GM18519 (cell line): ENCODE results near the gene PTPN14.
"Not testable (repeated sequence)": the region's sequence is repeated elsewhere in the genome, so short reads cannot be mapped to it uniquely, and the experiment has no call there.

ENCODE experiments used
- ATAC-seq: cut with Tn5 transposase; IDR thresholded peaks from one replicate; pipeline ENCODE4 v1.9.1; 2021; ENCODE audit warnings: mild to moderate bottlenecking, moderate library complexity; ENCODE audit not compliant: unreplicated experiment, low FRiP score

Gene PTPN14

DNA sequence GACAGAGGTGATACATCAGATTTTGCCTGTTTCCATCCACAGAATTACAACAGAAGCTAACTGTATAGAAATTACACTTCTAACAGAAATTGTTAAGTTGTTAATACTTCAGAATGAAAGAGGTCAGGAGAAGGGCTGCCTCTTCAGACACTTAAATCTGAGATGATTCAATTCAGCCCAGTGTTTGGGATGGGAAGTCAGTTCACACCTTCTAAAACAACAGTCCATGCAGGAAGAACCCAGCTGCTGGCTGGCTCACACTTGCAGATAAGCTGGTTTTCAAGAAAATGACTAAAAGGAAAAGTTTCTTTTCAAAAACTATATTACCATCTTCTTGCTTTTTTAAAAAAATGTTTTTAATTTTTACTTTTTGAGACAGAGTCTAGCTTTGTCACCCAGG lies 138.1 kb downstream of the PTPN14 start:
- no peak for ATAC-seq

DNA sequence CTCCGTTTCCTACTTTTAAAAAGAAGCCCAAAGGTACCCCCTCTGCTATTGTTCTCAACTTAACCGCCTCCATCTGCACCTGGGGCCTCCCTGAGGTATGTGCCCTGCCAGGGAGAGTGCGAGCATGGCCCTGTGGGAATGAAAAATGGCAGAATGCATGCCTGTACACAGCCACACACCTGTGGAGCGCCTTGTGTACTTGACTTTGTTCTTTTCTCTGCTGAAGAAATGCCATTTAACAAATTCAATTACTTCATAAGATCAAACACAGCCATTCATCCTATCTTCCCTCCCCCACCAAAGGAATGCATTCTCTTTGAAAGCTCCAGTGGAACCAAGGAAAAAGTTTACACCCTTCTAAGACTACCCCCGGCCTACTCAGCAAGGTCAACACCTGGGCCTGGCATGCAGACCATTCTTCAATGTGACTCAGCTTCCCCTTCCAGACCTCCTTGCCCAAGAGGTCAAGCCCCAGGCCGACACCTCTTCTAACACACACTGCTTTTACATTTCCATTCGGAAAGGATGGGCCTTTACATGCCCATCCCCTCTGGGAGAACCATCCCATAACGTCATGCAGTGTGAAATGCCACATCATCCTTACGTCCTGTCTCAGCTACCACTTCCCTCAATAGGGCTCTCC lies 146.7 kb downstream of the PTPN14 start:
- ATAC-seq: no peak

DNA sequence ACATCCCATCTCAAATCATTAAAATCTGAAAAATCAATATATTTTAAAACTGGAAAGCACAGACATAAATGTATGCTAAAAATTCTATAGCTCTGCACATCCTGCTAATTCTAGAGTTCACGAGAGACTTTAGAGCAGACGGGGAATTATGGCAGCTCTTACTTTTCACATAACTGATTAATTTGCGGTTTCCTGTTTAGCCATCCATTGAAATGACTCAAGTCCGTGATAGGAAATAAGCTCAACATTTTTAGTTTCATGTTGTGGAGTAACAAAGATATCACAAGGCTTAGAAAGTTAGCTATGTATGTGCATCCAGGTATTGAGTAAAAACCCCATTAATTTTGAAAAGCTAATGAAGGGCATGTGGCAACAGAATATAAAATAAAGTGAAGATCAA lies 147.2 kb downstream of the PTPN14 start:
- ATAC-seq: no peak

DNA sequence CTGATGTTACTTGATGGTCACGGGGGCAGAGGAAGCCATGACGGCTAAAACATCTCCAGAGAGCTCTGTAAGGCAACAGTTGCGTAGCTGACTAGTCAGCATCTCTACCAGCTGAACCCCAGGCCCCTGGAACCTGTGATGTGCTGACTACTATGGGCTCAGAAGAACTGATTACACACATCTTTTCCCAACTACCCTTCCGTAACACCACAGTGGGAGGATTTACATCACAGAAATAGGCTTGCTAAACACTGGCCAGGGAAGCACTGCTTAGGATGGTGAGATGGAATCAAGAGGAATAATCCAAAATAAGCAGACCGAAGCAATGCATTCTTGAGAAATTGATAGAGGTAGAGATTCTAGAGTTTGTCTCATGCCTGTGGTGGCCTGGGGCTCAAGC lies 148.0 kb downstream of the PTPN14 start:
- no peak for ATAC-seq

DNA sequence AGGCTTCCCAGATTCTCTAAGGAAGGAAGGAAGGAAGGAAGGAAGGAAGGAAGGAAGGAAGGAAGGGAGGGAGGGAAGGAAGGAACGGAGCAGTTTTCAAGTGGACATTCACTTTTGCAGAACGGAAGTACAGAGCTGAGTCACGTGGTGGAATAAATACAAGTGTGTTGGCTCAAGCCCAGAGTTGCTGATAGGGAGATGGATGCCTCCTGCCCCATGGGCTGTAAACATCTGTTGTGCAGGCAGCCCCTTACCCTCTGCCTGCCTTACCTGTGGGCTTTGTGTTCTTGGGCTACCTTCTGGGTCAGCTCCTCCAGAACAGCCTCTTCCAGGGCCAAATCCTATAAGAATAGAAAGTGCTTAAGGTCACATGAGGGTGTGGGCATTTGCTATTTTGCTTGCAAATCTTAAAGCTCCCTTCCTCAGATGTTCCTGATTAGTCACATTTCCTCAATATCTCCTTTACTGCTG lies 148.8 kb downstream of the PTPN14 start:
- ATAC-seq: no peak

DNA sequence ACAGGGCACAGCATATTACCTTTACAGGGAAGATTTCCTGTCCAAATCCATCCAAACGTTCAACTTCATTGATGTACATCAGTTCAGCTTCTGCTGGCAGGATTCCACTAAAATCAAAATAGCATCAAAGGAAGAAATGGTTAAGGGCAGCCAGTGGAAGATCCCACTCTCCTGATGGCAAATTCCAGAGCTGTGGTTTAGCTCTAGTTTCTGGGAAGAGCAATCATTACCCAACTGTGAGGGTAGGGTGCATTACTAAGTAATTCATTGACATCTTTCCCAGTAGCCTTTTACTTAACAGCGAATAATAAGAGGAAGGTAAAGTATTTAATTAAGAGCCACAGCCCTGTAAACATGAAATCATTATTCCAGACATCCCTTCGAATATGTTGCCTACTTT lies 149.7 kb downstream of the PTPN14 start:
- ATAC-seq: no peak

DNA sequence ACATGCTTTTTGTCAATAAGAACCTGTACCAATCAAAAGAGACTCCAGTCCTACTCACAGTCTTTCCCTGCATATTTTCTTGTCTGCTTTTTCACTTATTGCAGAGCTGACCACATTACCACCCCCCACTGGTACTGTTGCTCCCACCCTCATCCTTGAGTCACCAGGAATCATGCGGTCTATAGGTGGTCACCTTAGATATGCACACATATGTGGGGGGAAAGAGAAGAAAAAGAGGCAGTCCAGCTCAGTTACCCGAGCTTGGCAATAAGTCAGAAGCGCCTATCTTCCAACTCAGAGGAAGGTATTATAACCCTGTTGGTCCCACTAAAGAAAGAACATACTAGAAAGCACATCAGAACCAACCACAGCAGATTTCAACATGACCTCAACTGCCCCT lies 151.3 kb downstream of the PTPN14 start:
- ATAC-seq: no peak

DNA sequence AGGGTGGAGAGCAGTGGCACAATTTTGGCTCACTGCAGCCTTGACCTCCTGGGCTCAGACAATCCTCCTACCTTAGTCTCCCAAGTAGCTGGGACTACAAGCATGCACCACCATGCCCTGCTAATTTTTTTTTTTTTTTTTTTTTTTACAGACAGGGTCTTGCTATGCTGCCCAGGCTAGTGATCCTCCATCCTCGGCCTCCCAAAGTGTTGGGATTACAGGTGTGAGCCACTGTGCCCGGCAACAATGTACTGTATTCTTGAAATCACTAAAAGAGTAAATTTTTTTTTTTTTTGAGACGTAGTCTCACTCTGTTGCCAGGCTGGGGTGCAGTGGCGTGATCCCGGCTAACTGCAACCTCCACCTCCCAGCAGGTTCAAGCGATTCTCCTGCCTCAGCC lies 152.9 kb downstream of the PTPN14 start:
- ATAC-seq: no peak

DNA sequence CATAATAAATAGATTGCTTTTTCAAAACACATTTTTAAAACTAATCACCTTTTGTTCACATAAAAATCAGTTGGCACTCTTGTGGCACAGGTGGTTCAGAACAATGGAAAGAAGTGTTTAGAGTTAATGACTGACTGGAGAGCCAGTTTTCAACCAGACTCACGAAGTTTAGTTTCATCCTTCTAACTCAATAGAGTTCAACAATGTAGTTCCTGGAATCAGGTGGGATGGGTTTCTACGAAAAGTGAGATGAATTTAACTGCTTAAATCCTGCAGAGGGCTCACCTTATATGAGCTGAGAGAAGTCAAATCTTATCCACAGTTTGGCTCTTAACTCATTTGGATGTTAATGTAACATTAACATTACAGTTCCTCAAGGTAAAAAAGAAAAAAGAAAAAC lies 153.9 kb downstream of the PTPN14 start:
- no peak for ATAC-seq

DNA sequence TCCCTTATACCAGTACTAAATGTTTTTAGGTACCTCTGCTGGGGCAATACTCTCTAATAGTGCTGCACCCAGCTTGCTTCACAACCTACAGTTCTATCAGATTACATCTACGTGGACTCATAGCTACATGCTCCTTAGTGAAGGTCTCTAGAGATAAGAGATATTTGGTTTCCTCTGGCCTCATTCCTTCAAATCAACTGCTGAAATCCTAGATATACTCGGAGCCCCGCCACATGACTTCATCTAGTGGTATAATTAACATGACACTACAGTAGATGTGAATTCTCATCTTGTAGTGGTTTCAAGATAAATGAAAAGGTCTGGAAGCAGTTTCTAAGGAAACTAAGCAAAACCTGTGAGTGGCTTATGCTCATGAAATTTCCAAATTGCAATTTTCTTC lies 155.1 kb downstream of the PTPN14 start:
- no peak for ATAC-seq

DNA sequence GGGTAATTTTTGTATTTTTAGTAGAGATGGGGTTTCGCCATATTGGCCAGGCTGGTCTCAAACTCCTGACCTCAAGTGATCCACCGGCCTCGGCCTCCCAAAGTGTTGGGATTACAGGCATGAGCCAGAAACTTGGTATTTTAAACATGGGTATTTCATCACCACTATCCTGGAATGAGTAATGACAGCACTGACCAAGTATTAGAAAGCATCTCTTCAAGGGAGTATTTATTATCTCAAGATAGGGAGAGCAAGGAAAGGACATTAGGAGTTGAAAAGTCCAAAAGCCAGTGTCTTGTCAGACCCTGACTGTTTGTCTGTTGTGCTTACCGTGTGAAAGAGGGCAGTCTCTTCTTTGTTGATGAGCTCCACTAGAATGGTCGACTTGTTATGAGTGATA lies 156.8 kb downstream of the PTPN14 start:
- ATAC-seq: not testable (repeated sequence)

DNA sequence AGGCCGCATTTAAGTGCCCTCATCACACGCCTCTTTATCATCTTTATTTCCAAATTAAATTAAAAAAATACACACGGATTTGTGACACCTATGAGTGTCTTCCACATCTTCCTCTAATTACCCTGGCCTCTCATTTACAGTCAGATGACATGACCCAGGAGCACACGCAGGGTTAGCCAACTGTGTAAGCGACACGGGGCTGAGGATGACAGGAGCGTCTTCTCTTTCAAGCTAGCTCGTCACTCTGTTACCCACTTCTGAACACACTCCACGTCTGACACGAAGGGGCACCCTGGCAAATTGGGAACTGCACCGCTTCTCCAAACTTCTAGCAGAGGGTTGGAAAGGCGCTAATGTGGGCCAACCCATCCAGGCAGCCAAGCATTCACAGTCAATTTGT lies 158.3 kb downstream of the PTPN14 start:
- ATAC-seq: no peak

DNA sequence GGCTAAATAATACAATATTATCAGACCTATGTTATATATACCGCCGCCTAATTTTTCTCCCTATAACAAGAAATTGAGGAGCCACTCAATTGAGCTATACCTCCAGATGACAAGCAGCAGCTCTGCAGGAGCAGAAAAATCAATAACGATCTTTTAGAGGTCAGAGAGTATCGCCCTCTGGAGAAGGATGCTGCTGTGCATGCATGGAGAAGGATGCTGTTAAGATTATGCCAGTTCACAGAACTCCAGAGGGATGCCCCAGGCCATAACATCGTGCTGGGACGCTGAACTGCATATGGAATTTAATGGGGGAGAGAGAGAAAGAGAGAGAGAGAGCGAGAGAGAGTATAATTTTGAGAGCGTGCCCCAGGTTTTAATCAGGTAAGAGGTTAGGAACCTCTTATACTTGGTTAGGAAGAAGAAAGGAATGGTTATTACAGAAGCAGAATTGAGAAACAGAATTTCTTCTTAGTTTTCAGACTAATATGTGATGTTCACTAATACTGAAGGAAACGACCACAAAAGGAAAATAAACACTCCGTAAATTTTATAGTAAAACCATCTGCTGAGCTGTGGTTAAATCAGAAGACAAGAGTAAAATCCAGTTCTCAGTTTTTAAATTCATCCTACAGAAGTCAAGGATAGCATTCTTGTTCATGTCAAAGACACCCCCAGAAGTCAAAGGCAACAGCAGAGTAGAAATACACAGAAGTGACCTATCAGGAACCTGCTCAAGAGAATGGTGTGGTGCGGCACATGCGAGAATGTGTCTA lies 159.3 kb downstream of the PTPN14 start:
- ATAC-seq: no peak

DNA sequence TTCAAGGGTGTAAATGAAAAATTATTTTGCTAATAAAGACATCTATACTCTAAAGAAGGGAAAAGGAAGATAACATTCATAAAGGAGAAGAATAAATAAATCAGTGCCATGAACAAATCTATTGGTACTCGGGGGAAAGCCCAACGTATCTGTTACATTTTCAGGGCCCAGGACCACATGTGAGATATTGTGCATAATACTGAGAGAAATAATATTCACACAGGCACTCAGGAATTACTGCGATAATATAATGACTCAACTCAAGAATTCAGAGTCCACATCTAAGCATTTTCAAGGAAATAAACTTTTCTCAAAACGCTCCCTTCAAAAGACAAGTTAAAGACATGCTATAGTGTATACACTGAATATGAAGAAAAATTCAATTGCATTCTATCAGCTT lies 161.7 kb downstream of the PTPN14 start:
- ATAC-seq: no peak

DNA sequence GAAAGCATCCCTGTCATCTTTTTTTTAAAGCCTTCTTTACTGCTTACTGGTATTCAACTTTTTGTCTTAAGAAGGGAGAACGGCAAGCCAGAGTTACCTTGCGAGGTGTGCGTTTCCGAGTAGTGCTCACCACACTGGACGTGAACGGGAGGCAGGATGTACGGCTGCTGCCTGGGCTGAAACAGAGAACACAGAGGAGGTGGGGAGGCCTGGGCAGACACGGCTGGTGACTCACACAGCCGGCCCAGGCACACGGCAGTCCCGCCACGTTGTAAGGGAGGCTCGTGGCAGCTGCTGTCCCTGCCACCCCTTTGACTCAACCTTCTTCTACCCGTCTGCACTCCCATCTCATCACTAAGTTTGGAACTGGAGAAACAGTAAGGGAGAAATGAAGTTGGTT lies 164.7 kb downstream of the PTPN14 start:
- ATAC-seq: no peak

DNA sequence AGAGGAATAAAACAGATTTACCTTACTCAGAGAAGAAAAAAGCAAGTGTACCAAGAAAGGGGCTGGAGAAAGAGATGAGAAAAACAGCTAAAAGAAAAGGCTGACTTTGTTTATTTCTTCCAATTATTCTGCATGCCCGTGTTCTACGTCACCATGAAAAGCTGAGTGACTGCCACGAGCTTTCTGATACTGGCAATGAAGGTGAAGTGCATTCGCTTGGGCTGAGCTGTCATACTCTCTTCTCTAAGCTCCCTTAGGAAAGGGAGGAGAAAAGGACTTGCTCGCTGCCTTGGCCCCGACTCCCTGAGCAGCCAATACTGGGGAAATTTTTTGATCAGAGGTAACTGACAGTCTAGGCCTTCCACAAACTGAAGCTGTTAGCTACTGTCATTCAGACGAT lies 165.1 kb downstream of the PTPN14 start:
- ATAC-seq: no peak

DNA sequence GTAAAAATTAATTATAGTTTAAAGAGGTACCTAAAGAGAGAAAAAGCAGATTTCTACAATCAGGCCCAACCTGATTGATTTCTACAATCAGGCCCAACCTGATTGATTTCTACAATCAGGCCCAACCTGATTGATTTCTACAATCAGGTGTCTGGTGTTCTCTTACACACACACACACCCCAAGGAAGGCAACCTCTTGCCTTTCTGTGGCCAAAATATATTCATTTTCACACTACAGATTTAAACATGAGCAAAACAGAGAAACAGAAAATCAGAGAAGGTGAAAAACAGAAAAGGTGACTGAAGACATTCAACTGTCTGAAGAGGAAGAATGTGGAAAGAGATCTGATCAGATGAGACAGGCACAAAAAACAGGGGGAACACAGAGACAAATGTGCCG lies 166.0 kb downstream of the PTPN14 start:
- no peak for ATAC-seq

DNA sequence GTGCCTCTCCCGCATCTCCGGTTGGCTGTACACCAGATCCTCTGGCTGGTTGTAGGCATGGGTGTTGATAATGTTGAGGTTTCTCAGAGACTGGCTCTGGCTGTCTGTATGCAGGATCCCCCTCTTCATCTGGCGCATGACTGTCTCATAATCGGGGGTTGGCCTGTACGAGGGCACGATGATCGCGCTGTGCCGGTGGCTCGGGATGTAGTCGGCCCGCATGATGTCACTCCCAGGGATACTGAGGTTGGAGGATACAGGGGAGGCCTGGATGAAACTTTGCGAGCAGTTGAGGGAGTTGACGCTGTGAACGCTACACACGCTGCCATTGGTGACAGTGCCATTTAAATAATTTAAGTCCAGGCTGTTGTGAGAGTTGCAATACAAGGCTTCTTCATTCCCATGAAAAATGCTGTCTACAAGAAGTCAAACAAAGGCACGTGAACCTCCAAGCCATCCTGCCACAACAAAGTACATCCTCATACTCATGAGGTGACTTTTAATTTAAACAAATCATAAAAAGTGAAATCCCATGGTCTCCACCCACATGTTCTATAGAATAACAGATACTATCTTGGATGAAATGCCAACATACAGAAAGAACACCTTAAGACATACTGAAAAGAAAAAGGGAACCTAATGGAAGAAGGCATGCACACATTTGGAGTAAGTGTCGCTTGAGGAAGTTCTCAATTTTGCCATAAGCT lies 166.9 kb downstream of the PTPN14 start:
- ATAC-seq: no peak

DNA sequence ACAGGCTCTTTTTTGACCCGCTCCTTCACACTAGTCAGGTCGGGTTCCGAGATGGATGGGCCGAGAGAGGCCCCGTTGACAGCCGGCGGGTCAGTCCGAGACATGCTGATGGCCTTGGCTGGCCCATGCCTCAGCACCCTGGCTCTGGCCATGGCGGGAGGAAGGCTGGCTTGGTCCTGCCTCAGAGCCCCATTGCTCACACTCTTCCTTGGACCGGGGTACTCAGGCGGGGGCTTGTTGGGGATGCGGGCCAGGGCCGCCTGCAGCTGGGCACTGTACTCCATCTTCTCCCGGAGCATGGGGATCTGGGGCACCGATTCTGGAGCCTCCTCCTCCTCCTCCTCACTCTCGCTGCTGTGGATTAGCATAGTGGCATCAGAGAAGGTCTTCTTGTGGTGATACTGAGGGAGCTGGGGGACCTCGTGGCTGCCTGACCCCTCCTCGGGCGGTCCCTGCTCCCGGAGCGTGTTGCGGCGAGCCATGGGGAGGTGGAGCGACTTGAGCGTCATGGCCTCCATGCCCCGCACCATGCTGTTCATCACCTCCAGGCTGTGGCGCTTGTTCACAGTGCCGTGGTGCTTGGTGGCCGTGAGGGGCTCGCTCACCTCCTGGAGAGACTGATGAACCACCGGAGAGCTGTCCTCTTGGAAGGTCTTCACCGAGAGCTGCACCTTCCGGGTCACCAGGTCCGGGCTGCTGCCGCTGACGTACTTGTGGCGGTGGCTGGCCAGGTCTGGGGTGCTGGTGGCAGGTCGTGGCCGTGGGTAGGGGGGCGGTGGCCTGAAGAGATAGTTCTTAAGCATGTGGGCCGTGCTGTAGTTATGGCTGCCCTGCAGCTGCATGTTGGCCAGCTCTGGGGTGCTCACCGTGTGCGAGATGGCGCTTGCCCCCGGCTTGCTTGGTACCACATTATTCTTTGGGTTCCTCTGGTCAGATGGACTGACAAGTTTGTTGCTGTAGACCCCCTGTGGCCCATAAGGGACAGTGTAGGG lies 167.7 kb downstream of the PTPN14 start:
- ATAC-seq: no peak

DNA sequence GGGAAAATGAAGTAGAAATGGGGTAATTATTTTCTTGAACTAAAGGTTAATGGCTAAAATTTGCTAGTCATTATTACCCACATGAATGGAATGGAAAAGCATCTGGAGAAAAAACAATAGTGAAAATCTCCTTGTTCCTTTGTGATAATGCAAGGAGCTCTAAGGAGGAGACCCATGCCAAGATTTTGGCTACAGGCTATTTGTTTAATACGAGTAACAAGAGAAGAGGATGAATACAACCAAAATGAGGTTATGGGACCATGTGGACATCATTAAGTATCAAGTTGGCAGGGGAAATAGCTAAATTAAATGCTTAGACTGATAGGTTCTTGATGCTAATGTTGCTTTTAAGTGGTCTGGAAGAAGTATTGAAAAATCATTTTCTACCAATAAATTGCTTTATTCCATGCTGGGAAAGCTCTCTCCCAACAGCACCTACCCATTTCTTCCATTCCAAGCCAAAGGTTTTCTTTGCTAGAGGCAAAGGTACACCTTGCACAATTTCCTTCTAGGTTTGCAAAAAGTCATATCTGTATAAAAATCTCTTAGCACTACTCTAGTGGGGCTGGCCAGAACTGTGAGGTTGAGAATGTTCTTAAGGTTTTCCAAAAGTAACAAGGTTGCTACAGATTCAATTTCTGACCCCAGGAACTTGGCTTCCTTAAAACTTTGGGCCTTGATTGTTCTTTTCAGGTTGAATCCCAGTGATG lies 170.3 kb downstream of the PTPN14 start:
- ATAC-seq: no peak
